ENCODE data around the gene MORN1. TPM values are rescaled to one million over a fixed set of nuclear protein-coding genes. Genes with fewer than 3 reads are reported as not detected.
A peak's percentile ranks its signal among the peaks of the same experiment; 100 is the strongest.

Gene MORN1
- polyA plus RNA-seq, 10 donors: 4.2 to 9.1 (median 6.2) TPM

GRCh38 chr1:2386636-2387611, 4.4 kb downstream of the MORN1 start:
- no peak for DNase-seq

GRCh38 chr1:2385606-2386280, 5.6 kb downstream of the MORN1 start:
- DNase-seq: no peak

- DNase-seq: peak in 1 of 3 donors; percentile 42
Measured at GRCh38 chr1:2384941-2385481, 6.3 kb downstream of the MORN1 start.

GRCh38 chr1:2384130-2384860, 7.1 kb downstream of the MORN1 start:
- DNase-seq: no peak

- DNase-seq: no peak
Measured at GRCh38 chr1:2383576-2383975, 7.8 kb downstream of the MORN1 start.

- DNase-seq: peak in 1 of 3 donors; percentile 44
Measured at GRCh38 chr1:2382621-2383361, 8.6 kb downstream of the MORN1 start.

- DNase-seq: peak; percentile 62 to 93 (median 86)
Measured at GRCh38 chr1:2381741-2382620, 9.4 kb downstream of the MORN1 start.

GRCh38 chr1:2380816-2381591, 10.3 kb downstream of the MORN1 start:
- peak in 1 of 3 donors; percentile 52 for DNase-seq

- DNase-seq: no peak
Measured at GRCh38 chr1:2379733-2380404, 11.5 kb downstream of the MORN1 start.

GRCh38 chr1:2378956-2379732, 12.2 kb downstream of the MORN1 start:
- no peak for DNase-seq

GRCh38 chr1:2378441-2378851, 12.9 kb downstream of the MORN1 start:
- peak in 2 of 3 donors; percentile 37 to 52 for DNase-seq

GRCh38 chr1:2377751-2378440, 13.5 kb downstream of the MORN1 start:
- DNase-seq: no peak

GRCh38 chr1:2376931-2377672, 14.3 kb downstream of the MORN1 start:
- no peak for DNase-seq

- DNase-seq: no peak
Measured at GRCh38 chr1:2376261-2376741, 15.1 kb downstream of the MORN1 start.

GRCh38 chr1:2375923-2376260, 15.5 kb downstream of the MORN1 start:
- DNase-seq: no peak

- DNase-seq: no peak
Measured at GRCh38 chr1:2375246-2375922, 16.0 kb downstream of the MORN1 start.

Measured in muscle of back (tissue), 11 donors.